NAMALWA (cell line): ENCODE measurements around the gene GADD45G.

Experiments used
- DNase-seq: peaks from one replicate; pipeline ENCODE4 v3.0.0-alpha.2; 2015; ENCODE audit warnings: low spot score

Gene GADD45G

DNA sequence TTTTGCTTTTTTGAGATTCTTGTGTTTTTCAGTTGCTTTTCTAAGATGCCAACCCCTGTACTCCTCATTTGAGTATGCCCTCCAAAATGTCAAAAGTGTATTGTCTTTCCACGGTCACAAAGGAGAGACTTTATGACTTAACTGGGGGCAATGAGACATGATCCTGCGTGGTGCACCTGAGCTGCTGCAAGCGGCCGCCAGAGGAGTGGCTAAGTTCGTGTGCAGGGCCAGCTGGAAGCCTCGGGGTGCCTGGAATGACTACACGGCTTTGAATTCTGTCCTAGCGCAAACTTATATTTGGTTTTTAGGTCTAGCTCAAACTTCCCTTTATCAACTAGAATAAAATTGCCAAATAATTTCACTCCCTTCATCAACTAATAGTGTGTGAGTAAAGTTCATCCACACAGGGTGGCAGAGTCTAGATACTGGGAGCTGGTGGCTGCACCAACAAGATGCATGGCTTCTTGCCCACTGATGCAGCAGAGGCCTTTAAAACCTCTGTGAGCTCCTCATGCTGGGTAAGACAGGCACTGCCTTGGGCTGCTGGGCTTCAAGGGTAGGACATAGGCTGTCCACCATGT lies 4.7 kb downstream of the GADD45G start:
- DNase-seq: no peak

DNA sequence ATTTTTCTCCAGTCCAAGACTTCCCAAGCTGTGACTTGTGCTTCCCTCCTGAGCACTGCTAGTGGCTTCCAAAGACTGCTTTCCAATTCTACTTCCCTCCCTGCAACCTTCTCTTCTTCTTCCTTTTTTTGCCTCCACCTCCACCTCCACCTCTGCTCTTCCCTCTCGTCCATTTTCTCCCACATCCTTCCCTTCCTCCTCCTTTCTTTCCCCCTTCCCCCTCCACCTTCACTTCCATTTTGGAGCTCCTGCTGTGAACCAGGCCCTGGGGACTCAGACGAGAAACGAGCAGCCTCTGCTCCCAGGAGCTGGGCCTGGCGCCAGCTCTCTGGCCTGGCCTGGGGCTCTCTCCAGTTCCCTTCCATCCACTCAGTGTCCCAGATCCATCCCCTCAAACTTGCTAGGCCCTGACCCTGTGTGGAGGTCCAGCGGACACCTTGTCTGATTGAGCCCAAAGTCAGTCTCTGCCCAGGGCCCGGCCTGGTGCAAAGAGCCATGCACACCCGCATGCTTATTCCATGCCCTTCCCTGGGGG lies 5.6 kb downstream of the GADD45G start:
- no peak for DNase-seq

DNA sequence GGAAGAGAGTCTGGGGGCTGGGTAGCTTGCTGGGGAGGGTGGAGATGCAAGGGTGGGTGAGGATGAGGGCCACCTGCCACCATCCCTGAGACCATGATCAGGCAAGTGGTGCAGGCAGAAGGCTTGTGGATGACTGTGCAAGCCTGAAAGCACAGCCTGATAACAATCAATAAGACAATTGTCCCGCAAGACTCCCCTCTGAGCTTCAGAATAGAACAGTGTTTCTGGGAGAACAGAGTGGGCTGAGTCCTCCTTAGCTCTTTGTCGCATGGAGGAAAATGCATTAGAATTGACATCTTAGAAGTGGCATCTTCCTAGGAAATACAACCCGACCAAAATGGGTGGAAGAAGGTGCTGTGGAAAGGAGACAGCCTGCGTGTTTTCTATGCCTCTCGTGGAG lies 6.6 kb downstream of the GADD45G start:
- no peak for DNase-seq

DNA sequence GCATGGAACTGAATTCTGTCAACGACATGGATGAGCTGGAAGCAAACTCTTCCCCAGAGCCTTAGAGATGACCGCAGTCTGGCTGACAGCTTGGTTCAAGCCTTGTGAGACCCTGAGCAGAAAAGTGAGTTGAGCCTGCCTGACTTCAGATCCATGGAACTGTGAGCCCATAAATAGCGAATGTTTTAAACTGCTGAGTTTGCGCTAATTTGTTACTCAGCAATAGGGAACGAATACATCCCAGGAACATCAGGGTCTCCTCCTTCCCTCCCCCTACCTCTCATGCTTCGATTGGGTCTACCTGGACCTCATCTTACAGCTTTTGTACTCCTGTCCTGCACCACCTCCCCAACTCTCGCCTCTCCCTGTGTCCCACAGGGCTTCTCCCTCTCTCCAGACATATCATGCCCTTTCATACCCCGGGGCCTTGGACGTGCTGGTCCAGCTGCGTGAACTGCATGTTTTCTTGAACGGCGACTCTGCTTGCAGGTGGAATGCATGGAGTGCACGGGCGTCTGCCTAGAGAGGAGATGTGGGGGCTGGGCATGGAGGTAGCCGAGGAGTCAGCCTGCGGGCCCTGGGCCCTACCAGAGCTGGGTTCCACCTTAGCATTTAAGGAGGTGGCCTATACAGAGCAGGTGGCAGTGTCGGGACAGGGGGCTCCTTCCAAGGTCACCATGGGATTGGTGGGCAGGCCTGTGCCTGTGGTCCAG lies 7.9 kb downstream of the GADD45G start:
- DNase-seq: no peak

DNA sequence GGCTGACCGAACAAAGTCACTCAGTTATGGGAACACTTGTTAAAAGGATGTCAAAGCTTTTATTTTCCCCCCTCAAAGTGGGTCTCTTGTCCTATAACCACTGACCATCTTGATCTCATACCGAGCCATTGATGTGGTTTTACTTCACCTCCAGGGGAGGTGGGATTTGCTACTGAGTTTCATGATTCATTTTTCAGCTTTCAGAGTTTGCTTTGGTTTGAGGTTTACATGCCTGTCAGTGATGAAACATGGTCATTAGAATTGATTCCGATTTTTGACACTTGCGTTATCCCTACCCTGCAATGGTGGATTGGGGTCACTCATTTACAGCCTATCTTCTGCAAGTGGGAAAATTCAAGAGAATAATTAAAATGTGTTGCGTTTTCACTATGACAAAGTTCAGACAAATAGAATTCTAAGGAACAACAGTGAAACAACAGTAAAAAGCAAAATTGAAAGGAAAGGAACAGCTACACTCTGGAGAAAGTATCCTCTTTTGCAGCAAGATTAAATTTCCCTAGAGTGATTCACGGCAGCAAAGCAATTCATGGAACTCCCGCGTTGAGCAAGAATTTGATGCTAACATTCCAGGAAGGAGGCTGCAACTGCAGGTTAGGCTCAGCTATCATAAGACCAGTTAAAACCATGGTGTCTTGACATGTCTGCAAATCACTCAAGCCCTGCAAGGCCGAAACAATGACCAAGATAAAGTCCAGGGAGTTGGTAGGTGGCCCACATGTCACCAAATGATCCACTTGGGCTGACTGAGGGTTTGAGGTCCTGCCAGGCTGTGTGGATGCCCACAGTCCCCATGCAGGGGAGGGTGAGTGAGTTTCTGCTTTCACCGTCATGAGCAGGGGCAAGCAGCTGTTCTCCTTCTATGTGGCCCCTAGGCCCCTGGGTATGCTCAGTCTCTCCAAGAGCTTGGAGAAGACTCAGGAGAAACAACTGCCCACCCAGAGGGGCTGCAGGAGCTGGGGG lies 9.4 kb downstream of the GADD45G start:
- no peak for DNase-seq

DNA sequence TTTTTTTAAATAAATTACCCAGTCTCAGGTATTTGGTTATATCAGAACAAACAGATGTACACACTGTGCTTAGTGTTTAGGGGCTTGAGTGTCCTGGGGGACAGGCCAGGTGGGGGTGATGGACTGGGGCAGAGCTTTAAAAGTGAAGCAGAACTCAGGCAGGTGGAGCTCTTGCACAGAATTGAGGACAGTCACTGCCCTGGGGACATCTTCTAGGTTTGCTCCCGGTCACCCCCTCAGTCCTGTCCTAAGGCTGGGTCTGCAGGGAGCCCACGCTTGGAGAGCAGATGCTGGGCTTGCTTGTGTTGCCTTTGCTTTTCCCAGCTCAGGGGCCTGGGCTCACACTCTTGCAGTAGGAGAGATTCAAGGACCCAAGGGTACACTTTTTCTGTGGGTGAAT lies 10.8 kb downstream of the GADD45G start:
- no peak for DNase-seq

DNA sequence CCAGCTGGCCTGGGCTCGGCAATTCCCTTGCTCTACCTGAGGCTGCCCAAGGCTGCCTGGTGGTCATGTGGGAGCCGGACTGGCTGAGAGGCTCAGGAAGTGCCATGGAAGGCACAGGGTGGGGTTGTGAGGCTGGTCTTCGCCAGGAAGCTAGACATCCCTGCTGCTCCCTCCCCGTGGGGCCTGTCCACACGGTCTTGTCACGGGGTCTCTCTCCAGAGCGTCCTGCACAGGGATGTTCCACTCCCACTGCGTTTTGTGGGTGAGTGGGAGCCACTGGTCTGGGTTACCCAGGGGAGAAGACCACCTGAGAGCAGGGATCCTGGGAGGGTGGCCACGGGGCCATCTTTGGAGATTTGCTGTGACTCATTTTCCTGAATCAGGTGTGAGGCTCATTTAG lies 11.6 kb downstream of the GADD45G start:
- DNase-seq: no peak

DNA sequence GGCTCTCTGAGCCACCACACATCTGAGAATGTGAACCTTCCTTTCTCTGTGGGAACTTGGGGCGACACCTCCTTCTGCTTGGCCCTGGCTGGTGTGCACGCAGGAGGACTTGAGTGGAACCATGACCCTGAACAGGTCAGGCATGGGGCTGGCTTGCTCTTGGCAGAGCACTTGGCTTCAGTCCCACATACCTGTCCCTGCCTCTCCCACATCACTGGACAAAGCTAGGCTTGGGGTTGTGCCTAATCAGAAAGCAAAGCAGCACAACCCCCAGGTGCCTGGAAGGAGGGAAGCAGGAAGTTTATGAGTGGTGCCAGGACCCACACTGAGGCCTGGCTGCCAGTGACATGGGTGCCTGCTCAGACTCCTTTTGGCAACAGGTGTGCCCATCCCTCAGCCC lies 13.2 kb downstream of the GADD45G start:
- no peak for DNase-seq

DNA sequence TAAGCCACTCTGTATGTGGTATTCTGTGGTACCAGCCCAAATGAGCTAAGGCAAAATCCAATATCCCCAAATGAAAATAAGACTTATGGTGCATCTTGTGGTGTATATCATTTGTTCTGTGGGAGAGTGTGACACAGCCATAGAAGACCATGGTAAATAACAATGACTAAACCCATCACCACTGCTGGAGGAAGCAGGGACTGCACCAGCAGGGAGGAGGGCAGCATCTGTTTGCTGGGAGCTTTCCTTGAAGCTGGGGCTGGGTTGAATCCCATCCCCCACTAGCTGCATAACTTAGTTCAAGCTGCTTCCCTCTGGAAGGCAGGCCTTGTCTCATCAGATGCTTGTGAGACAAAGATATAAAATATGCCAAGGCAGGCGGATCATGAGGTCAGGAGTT lies 14.2 kb downstream of the GADD45G start:
- DNase-seq: no peak

DNA sequence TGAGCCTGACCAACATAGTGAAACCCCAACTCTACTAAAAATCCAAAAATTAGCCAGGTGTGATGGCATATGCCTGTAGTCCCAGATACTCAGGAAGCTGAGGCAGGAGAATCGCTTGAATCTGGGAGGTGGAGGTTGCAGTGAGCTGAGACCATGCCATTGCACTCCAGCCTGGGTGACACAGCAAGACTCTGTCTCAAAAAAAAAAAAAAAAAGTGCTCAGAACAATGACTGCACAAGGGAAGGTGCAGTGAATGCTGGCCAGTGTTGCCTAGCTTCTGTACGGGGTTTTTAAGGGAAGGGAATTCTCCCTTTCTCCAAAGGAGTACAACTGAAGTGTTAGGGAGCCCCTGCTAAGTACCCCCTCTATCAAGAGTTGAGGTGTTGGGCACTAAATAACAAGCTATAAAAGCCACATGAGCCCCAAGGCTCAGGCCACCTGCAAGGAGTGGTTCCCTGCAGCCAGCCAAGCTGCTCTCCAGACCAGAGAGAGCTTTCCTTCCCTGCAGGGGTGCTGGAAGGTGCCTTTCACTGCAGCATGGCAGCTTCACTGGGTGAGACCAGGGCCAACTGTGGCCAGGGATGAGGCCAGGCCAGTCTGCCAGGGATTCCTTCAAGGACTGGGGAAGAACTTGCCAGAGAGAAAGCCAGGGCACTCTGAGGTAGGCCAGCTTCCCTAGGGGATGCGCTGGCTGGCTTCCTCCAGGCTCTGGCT lies 14.8 kb downstream of the GADD45G start:
- DNase-seq: no peak

DNA sequence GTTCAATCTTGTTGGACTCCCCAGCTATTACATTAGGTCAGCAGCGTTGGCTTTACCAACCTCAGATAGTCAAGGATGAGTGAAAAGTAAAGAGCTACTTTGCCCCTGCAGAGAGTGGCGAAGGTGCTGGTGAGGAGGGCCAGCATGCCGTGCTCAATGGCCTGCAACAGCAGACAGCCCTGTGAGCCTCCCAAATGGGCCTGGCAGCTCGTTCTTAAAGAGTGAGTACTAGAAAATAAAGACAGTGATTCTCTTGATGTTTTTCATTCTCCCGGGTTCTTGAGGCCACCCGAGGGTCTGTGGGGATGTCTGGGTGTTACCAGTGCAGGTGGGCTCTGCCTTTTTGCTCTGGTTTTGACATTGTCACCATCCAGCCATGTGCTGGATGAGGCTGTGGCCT lies 16.2 kb downstream of the GADD45G start:
- no peak for DNase-seq

DNA sequence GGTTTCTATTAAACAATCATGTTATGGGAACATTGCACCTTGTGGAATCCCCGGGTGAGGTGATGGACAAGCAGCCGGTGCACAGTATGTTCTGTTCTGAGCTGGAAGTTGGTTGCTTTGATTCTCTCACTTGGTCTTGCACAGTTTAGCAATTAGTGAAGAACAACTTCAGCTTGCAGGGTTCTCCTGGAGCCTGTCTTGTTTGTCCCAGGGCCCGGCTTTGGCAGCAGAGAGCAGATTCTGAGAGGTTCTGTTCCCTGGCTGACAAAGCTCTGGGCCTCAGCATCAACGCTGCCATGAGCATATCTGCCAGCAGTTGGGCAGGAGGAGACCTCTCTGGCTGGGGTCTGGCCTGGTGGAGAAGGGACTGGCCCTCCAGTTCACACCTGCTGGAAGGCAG lies 16.9 kb downstream of the GADD45G start:
- DNase-seq: no peak

DNA sequence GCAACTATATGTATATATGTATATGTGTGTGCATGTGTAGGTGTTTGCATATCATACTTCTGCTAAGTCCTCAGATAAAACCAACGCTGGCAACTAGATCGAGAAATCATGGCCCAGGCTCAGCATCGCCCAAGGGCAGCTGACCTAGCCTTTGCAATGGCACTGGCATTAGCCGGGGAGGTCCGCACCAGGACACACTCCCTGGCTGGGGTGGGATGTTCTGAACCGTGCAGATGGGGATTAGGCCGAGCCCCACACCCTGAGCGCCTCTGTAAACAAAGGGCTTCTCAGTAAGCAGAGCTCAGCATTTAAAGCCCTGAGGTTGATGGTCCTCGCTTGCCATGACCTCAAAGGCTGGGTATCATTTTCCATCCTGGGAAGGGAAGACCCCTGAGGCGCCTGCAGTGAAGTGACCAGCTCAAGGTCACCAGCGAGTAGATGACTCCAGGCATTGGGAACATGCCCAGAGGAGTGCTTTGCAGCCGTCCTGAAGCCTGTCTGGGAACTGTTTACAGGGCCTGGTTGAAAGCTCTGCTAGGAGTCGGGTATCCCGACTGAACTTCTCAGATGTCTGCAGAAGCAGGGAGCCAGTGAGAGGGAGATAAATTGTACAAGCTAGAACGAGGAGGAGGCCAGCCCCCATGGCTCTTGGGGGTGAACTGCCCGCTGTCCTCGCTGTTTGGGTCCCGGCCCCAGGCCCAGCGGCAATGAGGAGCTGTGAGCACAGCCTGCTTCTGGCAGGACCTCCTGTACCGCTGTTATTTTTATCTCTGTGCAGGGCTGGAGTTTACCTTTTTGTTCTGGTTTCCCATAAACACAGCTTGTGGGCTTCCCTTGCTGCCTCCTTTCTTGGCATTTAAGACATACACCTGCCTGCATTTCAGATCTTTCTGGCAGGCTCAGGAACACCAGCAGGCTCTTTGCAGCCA lies 18.4 kb downstream of the GADD45G start:
- DNase-seq: no peak

DNA sequence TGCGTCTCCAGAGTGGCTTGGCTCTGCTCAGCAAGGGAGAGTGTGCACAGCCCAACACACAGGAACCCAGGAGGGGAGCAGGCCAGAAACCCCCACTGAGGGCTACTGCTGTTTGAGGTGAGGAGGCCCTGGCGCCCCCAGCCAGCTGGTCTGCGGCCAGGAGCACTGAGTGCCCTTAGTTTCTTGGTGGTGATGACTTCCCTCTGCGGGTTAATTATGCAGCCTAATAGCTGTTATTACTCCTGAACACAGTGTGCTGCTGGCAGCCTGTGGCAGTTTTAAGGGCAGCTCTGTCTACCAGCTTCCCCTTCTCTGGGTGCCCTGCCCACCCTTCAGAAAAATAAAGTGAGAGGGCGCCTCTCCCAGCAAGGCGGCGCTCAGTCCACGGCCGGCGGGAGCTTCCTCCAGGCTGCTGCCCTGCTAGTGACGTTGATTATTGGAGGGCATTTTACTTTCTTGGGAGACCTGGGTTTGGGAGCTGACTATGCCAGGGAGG lies 19.2 kb downstream of the GADD45G start:
- DNase-seq: no peak

DNA sequence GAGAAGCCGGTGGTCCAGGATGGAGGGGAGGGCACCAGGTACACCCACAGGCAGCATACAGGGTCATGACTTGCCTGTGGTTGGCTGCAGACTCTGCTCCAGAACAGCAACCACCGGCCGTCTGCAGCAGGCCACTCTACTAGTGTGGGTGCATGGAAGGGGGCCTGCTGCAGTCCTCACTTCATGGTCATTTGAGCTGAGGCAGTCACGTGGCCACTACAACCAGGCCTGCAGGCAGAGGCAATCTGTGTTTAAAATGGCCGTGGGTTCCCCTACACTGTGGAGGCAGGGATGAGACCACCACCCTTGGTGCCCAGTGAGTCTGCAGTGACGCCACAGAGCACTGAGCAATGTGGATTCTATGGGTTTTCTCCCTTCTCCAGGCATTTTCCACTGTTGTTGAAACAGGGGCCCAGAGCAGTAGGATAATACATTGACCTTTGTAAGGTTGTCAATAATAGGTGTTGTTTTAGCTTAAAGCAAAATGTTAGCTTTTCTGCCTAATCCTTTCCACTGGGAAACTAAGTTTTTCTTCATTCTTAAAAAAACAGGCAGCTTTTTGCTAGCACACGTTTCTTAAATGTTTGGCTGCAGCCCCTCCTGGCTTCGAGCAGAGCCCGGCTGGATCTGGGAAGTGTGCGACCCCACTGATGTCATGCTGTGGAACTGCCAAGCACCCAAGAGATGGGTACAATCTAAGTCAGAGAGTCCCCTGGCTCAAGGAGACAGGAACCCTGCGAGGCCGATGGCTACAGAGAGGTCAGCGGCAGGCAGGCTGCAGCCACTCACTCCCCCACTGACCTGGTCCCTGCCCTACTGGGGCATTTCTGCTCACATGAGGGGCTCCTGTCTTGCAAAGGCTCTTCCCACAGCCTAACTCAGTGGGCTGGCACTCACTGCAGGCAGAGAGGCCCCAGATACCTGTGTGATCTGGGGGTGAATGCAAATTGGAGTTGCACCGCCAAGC lies 21.2 kb downstream of the GADD45G start:
- no peak for DNase-seq

DNA sequence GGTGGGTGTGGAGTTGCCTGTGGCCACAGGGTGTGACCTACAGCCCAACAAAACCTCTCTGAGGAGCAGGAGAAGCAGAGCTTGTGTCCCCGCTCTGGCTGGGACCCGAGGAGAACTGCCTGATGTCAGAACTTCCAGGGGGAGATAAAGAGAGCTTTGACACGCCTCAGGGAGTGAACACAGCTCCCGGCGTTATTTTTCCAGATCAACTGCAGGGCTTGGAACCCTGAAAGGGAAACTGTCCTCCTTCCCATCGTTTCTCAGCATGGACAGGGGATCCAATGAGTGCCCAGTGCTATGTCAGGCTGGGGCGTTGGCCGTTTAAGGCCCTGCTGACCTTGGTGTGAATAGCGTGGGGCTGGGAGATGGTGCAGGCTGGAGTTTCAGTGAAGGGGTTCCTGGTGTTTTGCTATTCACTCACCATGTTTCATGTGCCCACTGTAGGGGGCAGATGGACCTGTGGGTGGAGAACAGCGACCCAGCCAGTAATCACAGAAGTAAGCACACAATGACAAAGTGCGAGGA lies 22.0 kb downstream of the GADD45G start:
- DNase-seq: no peak

DNA sequence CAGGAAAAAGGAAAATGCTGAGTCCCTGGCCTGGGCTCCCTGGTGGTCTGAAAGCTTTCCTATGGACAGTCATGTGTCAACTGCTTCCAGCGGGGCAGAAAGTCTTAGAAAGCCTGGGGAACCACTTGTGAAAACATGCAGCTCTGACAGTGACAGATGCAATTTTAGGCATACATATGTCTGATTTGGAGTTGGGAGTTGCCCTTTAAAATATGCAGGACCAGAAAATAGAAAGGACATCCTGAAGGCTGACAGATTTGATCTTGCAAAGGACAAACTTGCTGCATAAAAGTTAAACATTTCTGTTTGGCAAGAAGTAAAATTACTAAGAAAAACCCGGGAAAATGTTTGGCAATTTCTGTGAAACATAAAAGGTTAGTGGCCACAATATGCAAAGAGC lies 23.8 kb downstream of the GADD45G start:
- no peak for DNase-seq

DNA sequence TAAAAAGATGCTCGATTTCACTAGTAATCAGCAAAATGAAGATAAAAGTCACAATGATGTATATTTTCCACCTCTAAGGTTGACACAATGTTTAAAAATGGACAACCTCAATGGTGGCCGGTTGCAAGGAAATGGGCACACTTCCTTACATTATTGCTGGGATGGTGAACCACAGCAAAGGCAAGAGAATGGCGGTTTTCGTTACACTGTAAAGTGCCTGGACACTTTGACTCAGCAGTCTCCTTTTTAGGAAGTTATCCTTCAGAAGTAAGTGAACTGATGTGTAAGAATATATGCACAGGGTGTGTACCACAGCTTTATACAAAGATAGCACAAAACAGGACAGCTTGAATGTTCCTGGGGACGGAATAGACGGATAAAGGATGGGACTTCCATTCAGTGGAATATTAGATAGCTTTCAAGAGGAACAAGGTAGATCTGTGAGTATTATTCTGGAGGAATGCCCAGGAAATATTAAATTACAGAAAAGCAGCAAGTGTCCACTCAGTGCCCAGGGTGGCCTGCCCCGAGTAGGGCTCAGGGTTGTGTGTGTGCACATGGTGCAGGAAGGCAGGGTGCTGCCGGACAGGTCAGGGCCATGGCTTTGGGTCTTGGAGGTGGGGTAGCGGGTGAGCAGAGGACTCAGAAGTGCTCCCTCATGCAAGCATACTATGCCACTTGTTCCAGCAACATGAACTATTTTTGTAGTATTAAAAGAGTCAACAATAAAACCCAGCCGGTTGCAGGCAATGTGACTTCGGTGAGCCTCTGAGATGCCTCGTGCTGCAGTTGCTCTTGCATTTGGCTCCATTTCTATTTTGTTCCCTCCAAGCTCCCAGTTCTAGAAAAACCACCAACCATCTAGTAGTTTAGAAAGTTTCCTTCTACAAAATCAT lies 24.5 kb downstream of the GADD45G start:
- DNase-seq: no peak
